G401.6 (cell line): ENCODE measurements around the gene WIPF3.

Experiments used
- FAIRE-seq: peaks from 2 replicates; lab custom pipeline; 2012; peaks lifted over from hg19 to GRCh38; lab: Jason Lieb, UNC

Gene WIPF3

DNA sequence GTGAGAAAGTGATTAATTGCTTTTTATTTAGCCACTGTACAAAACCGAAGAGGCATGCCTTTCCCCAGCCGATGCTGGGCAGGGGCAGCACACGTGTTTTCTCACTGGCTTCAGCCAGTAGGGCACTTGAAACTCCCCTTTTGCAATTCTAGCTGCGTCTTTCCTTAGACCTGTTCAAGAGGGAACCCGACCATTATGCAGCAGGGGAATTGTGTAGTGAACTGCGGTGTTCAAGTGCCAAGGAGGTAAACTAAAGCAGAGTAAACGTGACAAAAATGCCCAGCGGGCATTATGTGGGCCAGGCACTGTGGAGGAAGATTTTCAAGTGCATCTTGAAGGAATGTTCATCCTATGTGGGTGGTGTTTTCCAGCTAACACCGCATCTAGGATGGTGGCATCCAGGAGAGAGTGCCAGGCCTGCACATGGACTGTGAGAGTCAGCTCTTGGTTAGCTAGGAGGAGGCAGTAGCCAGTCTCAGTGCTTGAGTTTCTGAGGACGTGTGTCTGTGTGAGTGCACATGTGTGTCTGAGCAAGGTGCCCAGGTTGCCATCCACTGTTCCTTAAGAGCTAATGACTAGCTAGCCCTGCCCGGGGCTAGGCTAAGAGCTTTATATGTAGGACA is 3.3 kb downstream of the WIPF3 start:
- FAIRE-seq = no peak

DNA sequence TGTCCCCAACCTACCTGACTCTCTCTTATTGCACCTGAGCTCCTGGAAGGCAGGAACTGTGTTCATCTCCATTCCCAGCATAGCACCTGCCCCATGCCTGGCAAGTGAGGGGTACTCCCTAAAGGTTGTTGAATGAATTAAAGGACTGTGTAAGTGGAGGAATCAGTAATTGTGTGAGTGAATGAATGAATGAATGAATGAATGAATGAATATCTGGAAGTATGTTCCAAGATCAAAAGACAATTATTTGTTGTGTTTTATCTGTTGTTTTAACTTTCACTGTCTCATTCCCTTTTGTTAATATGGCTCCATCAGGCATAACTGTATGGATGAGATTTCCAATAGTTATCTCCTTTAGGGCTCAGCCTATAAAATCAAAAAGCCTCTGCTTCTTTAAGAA is 4.0 kb downstream of the WIPF3 start:
- no peak for FAIRE-seq

DNA sequence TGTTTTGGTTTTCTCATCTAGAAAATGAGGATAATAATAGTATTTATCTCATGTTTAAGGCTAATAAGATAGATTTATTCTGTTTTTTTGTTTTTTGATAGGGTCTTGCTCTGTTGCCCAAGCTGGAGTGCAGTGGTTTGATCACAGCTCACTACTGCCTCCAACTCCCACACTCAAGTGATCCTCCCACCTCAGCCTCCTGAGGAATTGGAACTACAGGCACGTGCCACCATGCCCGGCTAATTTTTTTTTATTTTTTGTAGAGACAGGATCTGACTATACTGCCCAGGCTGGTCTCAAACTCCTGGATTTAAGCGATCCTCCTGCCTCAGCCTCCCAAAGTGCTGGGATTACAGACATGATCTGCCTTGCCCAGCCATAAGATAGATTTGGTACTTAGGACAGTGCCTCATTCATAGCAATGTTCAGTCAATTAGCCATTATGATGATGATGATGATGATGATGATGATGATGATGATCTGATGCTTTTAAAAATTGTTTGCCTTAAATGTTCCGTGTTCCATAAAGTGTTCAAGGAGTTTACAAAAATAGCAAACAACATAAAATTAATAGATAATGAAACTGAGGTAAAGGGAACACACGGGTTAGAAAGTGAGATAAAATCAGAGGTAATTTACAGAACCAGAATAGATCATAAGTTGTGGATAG is 4.6 kb downstream of the WIPF3 start:
- FAIRE-seq = no peak

DNA sequence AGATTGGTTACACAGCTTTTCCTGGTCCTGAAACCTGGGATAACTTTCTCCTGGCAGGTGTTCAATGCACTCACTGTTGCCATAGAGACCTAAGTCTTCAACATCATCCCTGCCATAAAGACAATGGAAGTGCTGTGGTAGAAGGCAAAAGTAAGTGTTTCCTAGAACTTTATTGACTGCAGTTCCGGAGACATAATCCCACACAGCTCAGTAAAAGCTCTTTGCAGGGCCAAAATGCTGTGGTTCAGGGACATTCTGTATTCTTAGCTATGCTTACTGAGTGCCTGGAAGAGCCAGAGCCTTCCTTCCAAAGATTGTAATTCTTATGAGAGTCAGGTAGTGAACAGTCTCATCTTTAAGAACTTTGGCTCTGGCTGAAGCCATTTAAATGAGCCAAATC is 5.3 kb downstream of the WIPF3 start:
- no peak for FAIRE-seq

DNA sequence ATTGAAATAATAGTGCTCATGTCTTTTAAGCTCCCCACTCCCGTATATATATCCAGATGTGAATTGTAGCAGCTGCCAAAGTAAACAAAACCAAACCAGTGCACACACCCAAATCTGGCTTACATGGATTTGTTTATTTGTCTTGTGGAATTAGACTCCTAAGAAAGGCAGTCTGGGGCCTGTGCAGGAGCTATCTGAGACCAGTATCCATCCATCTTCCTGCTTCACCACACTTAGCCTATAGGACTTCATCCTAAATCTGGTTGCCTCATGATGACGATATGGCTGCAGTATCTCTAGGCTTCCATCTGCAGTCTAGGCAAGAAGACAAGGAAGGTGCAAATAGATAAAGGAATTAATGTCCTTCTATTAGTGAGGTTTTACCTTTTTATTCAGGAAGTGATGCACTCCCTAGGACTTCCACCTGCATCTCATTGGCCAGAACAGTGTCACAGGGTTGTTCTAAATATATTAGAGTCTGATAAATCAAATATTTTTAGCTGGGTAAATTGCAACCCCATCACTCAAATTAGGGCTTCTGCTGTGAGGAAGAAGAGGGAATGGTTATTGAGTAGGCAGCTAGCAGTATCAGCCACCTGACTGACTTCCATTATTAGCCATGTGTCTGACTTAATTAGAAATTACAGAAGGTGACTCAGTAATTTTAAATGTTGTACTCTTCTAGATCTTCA is 6.0 kb downstream of the WIPF3 start:
- FAIRE-seq = no peak

DNA sequence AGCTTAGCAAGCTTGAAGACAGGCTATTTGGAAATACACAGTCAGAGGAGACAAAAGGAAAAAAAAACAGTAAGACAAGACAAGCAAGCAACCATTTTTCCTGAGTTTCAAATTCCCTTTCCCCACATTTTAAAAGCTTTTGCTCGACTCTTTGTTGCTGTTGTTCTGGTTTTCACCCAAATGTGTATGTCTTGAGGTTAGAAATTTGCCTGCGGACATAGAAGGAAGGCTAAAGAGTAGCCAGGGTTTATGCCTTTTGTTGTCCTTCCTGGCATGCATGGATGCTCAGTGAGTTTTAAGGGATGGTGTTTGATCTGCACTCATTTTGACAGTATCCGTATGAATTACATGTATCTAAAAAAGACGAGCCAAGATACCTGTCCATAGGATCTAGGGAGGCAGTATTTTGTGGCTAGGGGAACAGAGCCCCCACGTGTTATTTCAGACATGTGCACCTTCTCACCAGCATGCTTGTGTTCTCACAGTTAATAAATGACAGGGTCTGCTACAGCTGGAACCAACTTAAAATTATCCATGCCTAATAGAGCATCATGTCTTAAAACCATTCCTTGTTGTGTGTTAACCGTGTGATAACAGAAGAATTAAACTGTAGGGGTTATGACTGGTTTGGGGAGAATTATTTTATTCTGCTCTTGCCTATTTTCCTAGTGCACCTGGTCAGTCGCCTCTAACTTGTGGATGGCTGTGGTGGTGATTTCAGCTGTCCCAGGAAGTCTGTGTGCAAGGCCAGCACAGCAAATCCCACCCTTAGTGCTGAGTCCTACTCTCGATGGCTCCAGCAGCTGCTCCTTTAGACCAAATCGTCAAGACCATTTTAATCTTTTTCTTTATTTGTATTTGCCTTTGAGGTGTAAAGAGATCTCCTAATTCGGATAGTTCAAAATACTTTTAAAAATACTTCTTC is 9.1 kb downstream of the WIPF3 start:
- no peak for FAIRE-seq

DNA sequence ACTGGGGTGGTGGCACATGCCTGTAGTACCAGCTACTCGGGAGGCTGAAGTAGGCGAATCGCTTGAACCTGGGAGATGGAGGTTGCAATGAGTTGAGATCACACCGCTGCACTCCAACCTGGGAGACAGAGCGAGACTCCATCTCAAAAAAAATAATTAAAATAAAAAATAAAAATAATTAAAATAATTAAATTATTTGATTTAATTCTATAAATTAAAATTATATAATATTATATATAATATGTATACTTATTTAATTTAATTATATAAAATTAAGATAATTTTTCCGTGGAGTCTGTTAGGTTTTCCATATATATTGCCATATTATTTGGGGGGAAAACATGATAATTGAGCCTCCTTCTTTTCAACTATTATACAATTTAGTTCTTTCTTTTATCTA is 12.0 kb downstream of the WIPF3 start:
- FAIRE-seq = peak; percentile 94

DNA sequence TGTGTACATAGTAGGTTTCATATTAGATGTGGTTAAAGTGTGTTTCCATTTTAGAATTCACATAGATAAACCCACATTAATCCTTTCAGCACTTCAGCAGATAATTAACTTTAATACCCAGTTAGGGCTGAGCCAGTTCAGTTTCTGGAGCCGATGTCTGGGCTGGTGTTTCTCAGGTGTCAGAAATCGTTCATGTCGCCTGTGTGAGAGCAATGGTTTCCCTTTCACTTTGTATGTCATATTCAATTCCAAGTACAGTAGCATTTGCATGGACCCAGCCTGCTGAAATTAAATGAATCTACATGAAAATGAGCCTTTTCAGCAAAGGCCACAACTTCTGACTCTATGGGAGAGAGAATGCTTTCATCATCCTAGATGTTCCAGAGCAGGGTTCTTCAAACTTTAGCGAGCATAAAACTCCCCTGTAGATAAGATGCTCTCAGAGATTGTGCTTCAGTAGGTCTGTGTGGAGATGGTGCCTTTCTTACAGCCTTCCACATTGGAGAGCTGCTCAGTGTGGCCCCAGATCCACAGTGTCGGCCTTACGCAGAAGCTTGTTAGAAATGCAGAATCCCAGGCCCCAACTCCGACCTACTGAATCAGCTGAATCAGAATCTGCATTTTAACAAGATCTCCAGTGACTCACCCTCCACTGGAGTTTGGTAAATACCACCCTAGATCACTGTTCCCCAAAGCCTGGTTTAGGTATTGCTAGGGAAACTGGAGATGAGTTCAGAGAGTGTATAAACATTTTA is 19.6 kb downstream of the WIPF3 start:
- no peak for FAIRE-seq

DNA sequence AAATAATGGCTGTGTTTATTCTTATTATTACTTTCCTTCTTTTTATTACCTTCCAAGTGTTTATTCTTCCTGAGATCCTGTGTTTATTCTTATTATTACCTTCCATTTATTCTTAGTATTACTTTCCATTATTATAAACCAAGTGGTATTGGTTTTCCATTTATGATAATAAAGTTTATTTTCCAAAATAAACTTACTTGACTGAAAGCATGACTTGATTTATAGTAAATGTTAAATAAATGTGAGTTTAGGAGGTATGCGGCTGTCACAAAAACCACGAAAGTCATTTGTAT is 20.2 kb downstream of the WIPF3 start:
- peak; percentile 63 for FAIRE-seq

DNA sequence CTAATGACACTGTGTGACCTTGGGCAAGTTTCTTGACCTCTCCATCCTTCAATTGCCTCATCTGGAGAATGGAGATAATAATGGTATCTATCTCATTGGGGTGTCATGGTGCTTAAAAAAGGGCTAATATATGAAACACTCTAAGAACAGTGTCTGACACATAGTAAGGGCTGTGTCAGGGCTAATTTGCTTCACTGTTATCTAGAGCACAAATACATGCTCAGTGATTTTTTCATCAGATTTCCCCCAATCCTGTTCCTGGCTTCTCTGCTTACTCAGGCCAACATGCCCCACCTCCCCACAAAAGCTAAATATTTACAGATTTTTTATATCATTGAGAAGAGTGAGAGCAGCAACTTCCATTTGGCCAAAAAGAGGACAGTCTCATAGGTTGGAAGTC is 20.6 kb downstream of the WIPF3 start:
- no peak for FAIRE-seq

DNA sequence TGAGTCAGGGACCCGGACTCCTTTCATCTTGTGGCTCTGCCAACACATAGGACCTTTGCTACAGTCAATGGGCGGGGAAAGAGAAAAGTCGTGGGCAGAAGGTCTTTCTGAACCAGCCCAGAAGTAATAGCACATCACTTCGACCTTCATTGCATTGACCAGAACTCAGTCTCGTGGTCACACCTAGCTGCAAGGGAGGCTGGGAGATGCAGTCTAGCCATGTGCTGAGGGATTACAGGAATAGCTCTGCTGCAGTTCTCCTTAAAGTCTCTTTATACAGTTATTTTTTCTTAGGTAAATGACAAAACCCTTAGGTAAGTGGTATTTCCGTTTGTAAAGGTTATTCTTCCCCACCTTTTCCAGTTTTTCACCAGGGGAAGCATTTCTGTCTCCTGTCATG is 25.4 kb downstream of the WIPF3 start:
- no peak for FAIRE-seq

DNA sequence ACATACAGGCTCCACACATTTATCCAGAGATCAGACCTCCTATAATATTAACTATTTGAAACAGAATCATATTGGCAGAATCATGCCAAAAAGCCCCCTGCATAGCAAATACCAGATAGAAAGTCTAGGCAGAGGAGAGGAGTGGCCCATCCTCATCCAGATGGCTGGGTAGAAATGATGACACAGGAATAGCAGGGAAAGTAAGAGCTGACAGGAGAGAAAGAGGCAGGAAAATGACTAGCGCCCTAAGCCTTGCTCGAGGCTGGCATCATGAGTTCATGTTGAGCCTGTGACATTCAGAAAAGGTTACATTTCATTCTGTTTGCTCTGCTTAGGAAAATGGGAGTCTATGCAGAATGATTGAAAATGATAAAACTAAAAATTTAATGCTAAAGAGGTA is 27.6 kb downstream of the WIPF3 start:
- FAIRE-seq = no peak

DNA sequence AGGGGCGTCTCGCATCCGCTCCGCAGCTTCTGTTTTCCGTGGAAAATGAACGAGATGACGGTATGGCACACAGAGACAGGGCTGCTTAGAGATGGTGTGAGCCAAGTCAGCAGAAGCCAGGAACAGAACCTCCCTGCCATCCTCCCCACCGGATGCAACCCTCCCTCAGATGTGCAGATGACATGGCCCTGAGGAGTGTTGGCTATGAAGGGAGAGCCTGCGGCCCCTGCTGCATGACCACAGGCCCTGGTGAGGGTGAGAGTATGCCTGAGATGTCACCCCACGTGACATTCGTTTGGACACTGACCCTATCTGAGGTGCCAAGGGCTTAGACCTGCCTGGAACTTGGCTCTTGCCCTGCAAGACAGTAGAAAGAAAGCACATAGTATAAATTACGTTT is 29.4 kb downstream of the WIPF3 start:
- no peak for FAIRE-seq

DNA sequence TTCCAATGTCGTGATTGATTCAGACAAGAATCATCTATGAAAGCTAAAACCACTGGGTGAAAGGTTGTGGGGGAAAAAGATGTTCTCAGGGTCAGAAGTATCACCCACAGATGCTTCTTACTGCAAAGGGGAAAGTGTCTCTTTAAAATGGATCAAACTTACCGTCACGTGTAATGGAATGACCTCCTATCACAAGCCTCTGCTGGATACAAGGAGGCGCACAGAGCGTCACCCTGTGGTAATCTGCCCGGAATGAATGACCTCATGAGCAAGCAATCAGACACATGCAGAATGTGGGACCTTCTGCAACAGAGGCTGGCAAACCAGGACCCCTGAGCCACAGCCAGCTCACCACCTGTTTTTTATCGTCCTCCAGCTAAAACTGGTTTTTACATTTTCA is 33.0 kb downstream of the WIPF3 start:
- FAIRE-seq = no peak

DNA sequence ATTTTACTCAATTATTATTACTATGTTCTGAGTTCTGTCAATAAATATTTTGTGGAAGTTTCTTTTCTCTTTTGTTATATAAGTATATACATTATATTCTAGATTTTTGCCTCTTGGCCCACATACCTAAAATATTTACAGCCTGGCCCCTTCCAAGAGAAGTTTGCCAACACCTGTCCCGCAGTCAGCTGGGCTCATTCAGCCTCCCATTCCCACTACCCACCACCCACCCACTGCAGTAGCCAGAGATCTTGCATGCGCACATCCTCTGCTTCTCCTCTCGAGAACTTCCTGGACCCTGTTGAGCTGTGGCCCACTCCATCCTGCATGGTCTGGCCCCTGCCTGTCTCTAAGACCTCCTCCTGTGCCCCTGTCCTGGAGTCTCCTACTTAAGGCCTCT is 33.6 kb downstream of the WIPF3 start:
- no peak for FAIRE-seq

DNA sequence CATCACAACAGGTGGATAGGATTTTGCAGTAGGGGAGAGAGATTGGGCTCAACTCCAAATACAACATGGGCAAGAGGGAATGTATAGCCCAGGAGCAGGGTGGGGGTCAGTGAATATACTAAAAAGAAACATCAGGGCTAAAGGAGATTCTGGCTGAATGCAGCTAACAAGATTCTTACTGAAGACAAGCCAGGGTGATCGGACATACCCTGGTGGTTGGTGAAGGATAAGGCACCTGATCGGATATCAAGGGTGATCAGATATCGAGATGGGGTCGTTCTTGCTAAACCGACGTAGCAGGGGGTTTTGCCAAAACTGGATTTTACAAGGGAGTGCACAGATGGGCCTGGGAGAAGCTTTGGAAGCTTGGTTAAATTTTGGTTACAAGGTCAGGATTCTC is 34.4 kb downstream of the WIPF3 start:
- no peak for FAIRE-seq

DNA sequence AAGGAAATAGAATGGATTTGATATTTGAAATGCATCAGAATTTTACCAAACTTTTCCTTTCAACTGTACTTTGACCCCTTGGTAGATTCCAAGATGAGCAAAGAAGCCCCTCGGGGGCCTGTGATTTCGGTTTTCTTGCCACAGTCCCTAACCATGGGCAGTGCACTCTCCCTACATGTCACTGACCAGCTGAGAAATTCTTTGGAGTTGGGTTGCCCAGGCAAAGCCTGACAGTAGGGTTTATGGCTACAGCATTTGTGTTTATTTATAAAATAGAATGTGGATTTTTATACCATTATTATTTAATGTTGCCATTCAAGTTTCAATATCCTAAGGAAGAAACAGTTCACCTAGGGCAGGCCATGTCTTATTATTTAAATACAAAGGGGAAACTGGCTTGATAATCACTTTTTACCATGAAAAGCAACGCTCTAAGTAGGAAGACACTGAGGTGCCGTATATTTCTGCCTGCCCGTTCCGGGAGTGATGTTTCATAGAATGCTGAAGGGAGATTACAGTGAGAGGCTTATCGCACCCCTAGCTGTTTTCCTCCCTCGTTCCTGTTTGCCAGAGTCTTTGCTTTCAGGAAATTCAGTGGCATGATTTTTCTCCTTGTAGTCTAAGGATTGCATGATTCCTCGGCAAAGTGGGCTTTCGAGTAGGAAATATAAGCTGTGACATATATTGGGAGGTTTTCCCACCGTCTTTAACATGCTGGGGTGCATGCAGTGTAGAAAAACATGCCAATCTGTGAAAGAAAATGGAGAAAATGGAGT is 35.8 kb downstream of the WIPF3 start:
- FAIRE-seq = no peak

DNA sequence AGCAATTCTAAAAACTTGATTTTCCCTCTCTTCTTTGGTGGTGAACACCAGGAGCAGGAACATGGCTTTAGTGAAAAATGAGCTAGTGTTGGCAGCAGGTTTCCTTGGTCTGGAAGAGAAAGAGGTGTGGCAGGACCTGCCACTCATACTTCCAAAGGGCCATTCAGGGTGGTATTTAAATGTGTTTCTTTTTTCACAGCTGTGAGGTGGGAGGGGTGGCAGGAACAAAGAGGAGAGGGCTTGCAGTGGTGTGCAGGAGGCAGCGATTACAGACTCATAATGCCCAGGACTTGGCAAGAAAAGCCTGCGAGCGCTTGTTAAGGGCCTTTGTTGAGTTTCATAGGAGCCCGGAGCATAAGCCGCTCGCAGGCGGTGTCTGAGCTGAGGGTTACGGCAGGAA is 36.8 kb downstream of the WIPF3 start:
- FAIRE-seq = no peak

DNA sequence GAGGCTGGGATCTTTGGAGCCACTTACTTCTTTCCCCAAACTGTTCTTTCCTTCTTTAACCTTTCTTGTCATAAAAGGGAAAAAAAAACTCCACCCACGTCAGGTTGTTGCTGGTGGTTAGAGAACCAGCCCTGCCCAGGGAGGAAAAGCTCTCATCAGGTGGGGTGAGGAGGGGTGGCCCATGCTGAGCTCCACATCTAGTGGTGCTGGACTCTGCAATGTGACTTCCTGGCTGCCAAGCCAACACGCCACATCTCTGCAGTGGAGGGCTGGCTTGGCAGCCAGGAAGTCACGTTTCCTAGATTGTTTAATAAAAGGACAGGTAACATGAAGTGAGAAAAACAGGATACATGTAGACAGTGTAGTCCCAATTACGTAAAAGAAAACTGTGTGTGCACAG is 37.4 kb downstream of the WIPF3 start:
- no peak for FAIRE-seq

DNA sequence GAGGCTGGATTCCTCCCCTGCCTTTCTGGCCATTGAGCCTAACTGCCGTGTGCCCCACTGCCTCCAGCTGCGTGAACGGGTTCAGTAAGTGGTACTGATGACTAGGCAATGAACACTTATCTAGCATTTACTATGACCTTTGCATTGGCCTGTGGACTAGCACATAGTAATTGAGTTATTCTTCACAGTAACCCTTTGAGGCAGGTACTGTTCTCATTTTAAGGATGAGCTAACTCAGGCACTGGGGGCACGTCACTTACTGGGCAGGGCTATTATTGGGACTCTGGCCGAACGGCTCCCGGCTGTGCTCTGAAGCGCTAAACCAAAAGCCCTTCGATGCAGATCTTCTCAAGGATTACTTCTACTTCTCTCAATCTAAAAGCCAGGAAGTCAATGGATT is 38.3 kb downstream of the WIPF3 start:
- no peak for FAIRE-seq

DNA sequence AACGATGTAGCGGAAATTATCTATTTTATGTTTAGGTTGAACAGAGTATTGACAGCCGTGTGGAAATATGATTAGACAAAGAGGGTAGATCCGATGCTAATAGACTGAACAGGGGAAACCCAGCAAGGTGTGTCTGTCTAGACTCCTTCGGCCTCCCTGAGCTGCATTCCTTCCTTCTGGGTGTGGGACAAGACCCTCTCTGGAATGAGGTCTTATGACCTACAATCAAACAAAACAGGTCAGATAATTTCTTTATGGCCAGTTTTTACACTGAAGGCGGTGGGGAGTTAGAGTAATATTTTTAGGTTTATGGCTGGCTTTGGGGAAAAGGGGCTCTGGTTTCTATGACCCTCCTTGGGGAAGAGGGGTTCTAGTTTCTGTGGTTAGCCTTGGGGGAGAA is 41.2 kb downstream of the WIPF3 start:
- no peak for FAIRE-seq

DNA sequence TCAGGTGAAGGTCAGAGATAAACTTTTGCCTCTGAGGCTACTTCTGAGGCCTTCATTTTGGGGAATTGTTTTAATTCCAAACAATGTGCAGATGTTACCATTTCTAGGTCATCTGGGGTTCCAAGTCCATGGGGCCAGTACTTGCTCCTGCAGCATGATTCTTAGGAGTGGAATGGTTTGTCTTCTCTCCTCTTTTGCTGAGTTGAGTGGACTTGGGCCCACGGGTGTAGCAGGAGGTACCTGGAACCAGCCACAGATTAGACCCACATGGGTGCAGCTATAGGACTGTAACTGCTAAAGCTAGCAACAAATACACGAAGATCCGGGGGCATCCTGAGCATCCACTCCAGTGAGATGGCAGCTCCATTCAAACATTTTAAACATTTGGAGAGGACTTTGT is 41.6 kb downstream of the WIPF3 start:
- no peak for FAIRE-seq
